ENCODE measurements around the gene QRFP.

The QRFP gene

GRCh38 chr9:130936285-130937117, 39.9 kb upstream of the QRFP start:
- peaks cover 2% of the 10 kb centered on the region for H3K27me3 ChIP-seq (ENCODE audit: insufficient read depth, low read length, poor library complexity)
- ATAC-seq (ENCODE audit: insufficient read depth, low read depth) (0 out of 3 replicates have a peak, but pooled peaks have one; percentile 19), DNase-seq (no peak)
- no peaks in the 10 kb centered on the region for H3K4me1 ChIP-seq (ENCODE audit: insufficient read depth, low read length)
- H2AFZ ChIP-seq (ENCODE audit: low read depth, low read length), result no peak overlapping the region
- H3K4me3 ChIP-seq (ENCODE audit: low read depth in 1 of 2, low read length in 2 of 2), result no peak overlapping the region
- peaks cover 4% of the 10 kb centered on the region for H4K20me1 ChIP-seq (ENCODE audit: insufficient read depth, low read length)
- TF ChIP-seq EZH2 (IDR thresholded peaks at IDR 0.05; ENCODE audit: borderline replicate concordance, low read depth, low read length, severe bottlenecking) (no peak), CTCF (IDR thresholded peaks at IDR 0.05; ENCODE audit: borderline replicate concordance, extremely low read depth, low read length, poor library complexity, severe bottlenecking) (no peak)
- H3K9me3 ChIP-seq (ENCODE audit: insufficient read depth, low read length, severe bottlenecking), result no peaks in the 10 kb centered on the region
- no peaks in the 10 kb centered on the region for H3K79me2 ChIP-seq (ENCODE audit: insufficient read depth, low read length)
- no peak overlapping the region for H3K27ac ChIP-seq (ENCODE audit: low read length)
- H3K9ac ChIP-seq (ENCODE audit: low read depth, low read length), result no peak overlapping the region
- no peak overlapping the region for H3K4me2 ChIP-seq (ENCODE audit: insufficient read depth, low read length)
- H3K36me3 ChIP-seq (ENCODE audit: insufficient read depth, low read length), result no peaks in the 10 kb centered on the region

- Histone ChIP-seq H3K9me3 (ENCODE audit: insufficient read depth, low read length, severe bottlenecking) (no peaks in the 10 kb centered on the region), H3K27ac (ENCODE audit: low read length) (no peak overlapping the region), H2AFZ (ENCODE audit: low read depth, low read length) (no peak overlapping the region), H4K20me1 (ENCODE audit: insufficient read depth, low read length) (peaks cover 4% of the 10 kb centered on the region), H3K79me2 (ENCODE audit: insufficient read depth, low read length) (no peaks in the 10 kb centered on the region), H3K4me3 (ENCODE audit: low read depth in 1 of 2, low read length in 2 of 2) (no peak overlapping the region), H3K9ac (ENCODE audit: low read depth, low read length) (no peak overlapping the region), H3K27me3 (ENCODE audit: insufficient read depth, low read length, poor library complexity) (peaks cover 2% of the 10 kb centered on the region), H3K4me1 (ENCODE audit: insufficient read depth, low read length) (no peaks in the 10 kb centered on the region), H3K4me2 (ENCODE audit: insufficient read depth, low read length) (no peak overlapping the region), H3K36me3 (ENCODE audit: insufficient read depth, low read length) (no peaks in the 10 kb centered on the region)
- no peak for ATAC-seq (ENCODE audit: insufficient read depth, low read depth)
- DNase-seq, result no peak
- TF ChIP-seq CTCF (IDR thresholded peaks at IDR 0.05; ENCODE audit: borderline replicate concordance, extremely low read depth, low read length, poor library complexity, severe bottlenecking) (no peak), EZH2 (IDR thresholded peaks at IDR 0.05; ENCODE audit: borderline replicate concordance, low read depth, low read length, severe bottlenecking) (no peak)
Observed at GRCh38 chr9:130935648-130936271, 39.1 kb upstream of the QRFP start.

- no peak for TF ChIP-seq CTCF (IDR thresholded peaks at IDR 0.05; ENCODE audit: borderline replicate concordance, extremely low read depth, low read length, poor library complexity, severe bottlenecking)
- TF ChIP-seq EZH2 (IDR thresholded peaks at IDR 0.05; ENCODE audit: borderline replicate concordance, low read depth, low read length, severe bottlenecking), result no peak
- no peaks in the 10 kb centered on the region for H3K9me3 ChIP-seq (ENCODE audit: insufficient read depth, low read length, severe bottlenecking)
- no peaks in the 10 kb centered on the region for H3K36me3 ChIP-seq (ENCODE audit: insufficient read depth, low read length)
- DNase-seq (no peak), ATAC-seq (ENCODE audit: insufficient read depth, low read depth) (no peak)
- H2AFZ ChIP-seq (ENCODE audit: low read depth, low read length), result no peak overlapping the region
- H3K4me1 ChIP-seq (ENCODE audit: insufficient read depth, low read length), result no peaks in the 10 kb centered on the region
- H3K4me2 ChIP-seq (ENCODE audit: insufficient read depth, low read length), result no peak overlapping the region
- H3K27me3 ChIP-seq (ENCODE audit: insufficient read depth, low read length, poor library complexity), result peaks cover 2% of the 10 kb centered on the region
- no peaks in the 10 kb centered on the region for H3K79me2 ChIP-seq (ENCODE audit: insufficient read depth, low read length)
- H3K9ac ChIP-seq (ENCODE audit: low read depth, low read length), result no peak overlapping the region
- no peak overlapping the region for H3K27ac ChIP-seq (ENCODE audit: low read length)
- no peaks in the 10 kb centered on the region for H4K20me1 ChIP-seq (ENCODE audit: insufficient read depth, low read length)
- no peak overlapping the region for H3K4me3 ChIP-seq (ENCODE audit: low read depth in 1 of 2, low read length in 2 of 2)
Observed at GRCh38 chr9:130934702-130935647, 38.4 kb upstream of the QRFP start.

Measured in DND-41 (cell line).